Mucosa of stomach (tissue), 1 donor: Measurements from ENCODE around the gene ANO4.
"Not testable (repeated sequence)": the region's sequence is repeated elsewhere in the genome, so short reads cannot be mapped to it uniquely, and the experiment has no call there.

Experiments
- H3K27me3 ChIP-seq: one replicate; pipeline ENCODE4 v1.7.0; 2013; ENCODE audit warnings: mild to moderate bottlenecking, low read length; ENCODE audit not compliant: control insufficient read depth, insufficient read depth
- H3K36me3 ChIP-seq: one replicate; pipeline ENCODE4 v1.7.0; 2013; ENCODE audit warnings: low read length; ENCODE audit not compliant: control insufficient read depth, insufficient read depth
- H3K4me1 ChIP-seq: one replicate; pipeline ENCODE4 v1.7.0; 2013; ENCODE audit warnings: mild to moderate bottlenecking, low read length; ENCODE audit not compliant: control insufficient read depth, insufficient read depth
- H3K4me3 ChIP-seq: one replicate; pipeline ENCODE4 v1.7.0; 2013; ENCODE audit warnings: low read length
- H3K9ac ChIP-seq: one replicate; pipeline ENCODE4 v1.7.0; 2013; ENCODE audit warnings: mild to moderate bottlenecking, low read length, moderate library complexity
- H3K9me3 ChIP-seq: one replicate; pipeline ENCODE4 v1.7.0; 2013; ENCODE audit warnings: mild to moderate bottlenecking, low read length, moderate library complexity; ENCODE audit not compliant: control insufficient read depth
- donor health status: Pancreatic carcinoma.

The ANO4 gene

GRCh38 chr12:101039848-101040531 is 245.4 kb downstream of the ANO4 start:
- no peaks in the 10 kb centered on the region for H3K4me1 ChIP-seq
- no peak overlapping the region for H3K9ac ChIP-seq
- H3K27me3 ChIP-seq: no peaks in the 10 kb centered on the region
- H3K36me3 ChIP-seq: no peaks in the 10 kb centered on the region
- no peaks in the 10 kb centered on the region for H3K9me3 ChIP-seq
- H3K4me3 ChIP-seq: no peak overlapping the region

GRCh38 chr12:101040936-101041335 is 246.4 kb downstream of the ANO4 start:
- H3K9me3 ChIP-seq: no peaks in the 10 kb centered on the region
- H3K27me3 ChIP-seq: no peaks in the 10 kb centered on the region
- no peaks in the 10 kb centered on the region for H3K36me3 ChIP-seq
- H3K9ac ChIP-seq: no peak overlapping the region
- no peak overlapping the region for H3K4me3 ChIP-seq
- H3K4me1 ChIP-seq: no peaks in the 10 kb centered on the region

GRCh38 chr12:101042211-101042610 is 247.6 kb downstream of the ANO4 start:
- Histone ChIP-seq H3K4me3 (no peak overlapping the region), H3K9me3 (no peaks in the 10 kb centered on the region), H3K27me3 (no peaks in the 10 kb centered on the region), H3K4me1 (no peaks in the 10 kb centered on the region), H3K36me3 (no peaks in the 10 kb centered on the region), H3K9ac (no peak overlapping the region)

- H3K9me3 ChIP-seq: no peaks in the 10 kb centered on the region
- H3K9ac ChIP-seq: no peak overlapping the region
- no peaks in the 10 kb centered on the region for H3K27me3 ChIP-seq
- no peak overlapping the region for H3K4me3 ChIP-seq
- no peaks in the 10 kb centered on the region for H3K4me1 ChIP-seq
- no peaks in the 10 kb centered on the region for H3K36me3 ChIP-seq
These were observed 250.0 kb downstream of the ANO4 start for GRCh38 chr12:101044512-101045059.

GRCh38 chr12:101045486-101046464 is 251.2 kb downstream of the ANO4 start:
- H3K27me3 ChIP-seq: no peaks in the 10 kb centered on the region
- no peaks in the 10 kb centered on the region for H3K9me3 ChIP-seq
- H3K4me3 ChIP-seq: no peak overlapping the region
- H3K4me1 ChIP-seq: no peaks in the 10 kb centered on the region
- H3K9ac ChIP-seq: no peak overlapping the region
- no peaks in the 10 kb centered on the region for H3K36me3 ChIP-seq

- Histone ChIP-seq H3K4me3 (no peak overlapping the region), H3K27me3 (no peaks in the 10 kb centered on the region), H3K36me3 (no peaks in the 10 kb centered on the region), H3K4me1 (peaks cover 11% of the 10 kb centered on the region), H3K9ac (no peak overlapping the region), H3K9me3 (no peaks in the 10 kb centered on the region)
These were observed 253.1 kb downstream of the ANO4 start for GRCh38 chr12:101047652-101048051.

- no peak overlapping the region for H3K9ac ChIP-seq
- H3K27me3 ChIP-seq: no peaks in the 10 kb centered on the region
- peaks cover 11% of the 10 kb centered on the region for H3K4me1 ChIP-seq
- H3K36me3 ChIP-seq: no peaks in the 10 kb centered on the region
- no peak overlapping the region for H3K4me3 ChIP-seq
- no peaks in the 10 kb centered on the region for H3K9me3 ChIP-seq
These were observed 256.1 kb downstream of the ANO4 start for GRCh38 chr12:101050631-101051030.

- H3K4me1 ChIP-seq: peaks cover 11% of the 10 kb centered on the region
- no peaks in the 10 kb centered on the region for H3K36me3 ChIP-seq
- no peaks in the 10 kb centered on the region for H3K27me3 ChIP-seq
- no peak overlapping the region for H3K4me3 ChIP-seq
- H3K9me3 ChIP-seq: no peaks in the 10 kb centered on the region
- no peak overlapping the region for H3K9ac ChIP-seq
These were observed 256.6 kb downstream of the ANO4 start for GRCh38 chr12:101051151-101051550.

DNA sequence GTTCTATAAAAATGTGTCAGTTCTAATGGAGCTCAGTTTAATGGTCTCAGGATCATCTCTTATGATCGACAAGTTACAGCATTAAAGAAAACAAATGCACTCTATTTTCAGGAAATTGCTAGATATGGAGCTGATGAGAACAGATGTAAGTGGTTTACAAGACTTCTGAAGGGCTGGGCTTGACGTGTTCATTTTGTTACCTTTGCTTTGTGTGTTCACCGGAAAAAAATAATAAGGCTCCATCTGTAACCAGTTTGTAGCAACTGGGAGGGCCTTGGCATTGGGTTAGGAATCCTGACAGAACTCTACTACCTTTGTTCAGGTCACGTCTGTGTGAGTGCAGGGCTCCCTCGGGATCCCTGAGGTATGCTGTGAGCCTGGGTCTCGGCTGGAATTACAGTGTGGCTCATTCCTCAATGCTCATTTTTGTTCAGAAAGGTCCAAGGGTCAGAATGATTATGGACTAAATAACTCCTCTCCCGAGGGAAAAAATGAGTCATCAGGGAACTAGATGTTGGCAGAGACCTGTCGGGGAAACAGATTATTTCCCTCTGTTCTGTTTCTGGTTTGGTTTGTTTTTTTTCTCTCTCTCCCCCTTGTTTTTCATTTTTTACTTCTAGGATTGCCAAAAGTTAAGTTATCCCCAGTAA is 257.4 kb downstream of the ANO4 start:
- Histone ChIP-seq H3K27me3 (no peaks in the 10 kb centered on the region), H3K36me3 (no peaks in the 10 kb centered on the region), H3K4me1 (peaks cover 11% of the 10 kb centered on the region), H3K9ac (no peak overlapping the region), H3K4me3 (no peak overlapping the region), H3K9me3 (no peaks in the 10 kb centered on the region)

DNA sequence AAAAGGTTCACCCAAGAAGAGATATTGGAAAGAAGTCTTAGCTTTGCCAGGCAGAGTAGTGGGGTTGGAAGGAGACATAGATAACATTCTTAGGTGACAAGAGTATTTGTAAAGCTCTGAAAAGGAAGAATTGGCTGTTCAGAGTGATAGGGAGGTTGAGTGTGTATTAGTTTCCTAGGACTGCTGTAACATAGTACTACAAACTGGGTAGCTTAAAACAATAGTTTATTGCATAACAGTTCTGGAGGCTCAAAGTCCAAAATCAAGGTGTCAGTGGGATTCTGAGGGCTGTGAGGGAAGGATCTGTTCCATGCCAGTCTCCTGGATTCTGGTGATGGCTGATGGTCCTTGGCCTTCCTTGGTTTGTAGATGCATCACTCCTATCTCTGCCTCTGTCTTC is 258.6 kb downstream of the ANO4 start:
- H3K9ac ChIP-seq: no peak overlapping the region
- peaks cover 11% of the 10 kb centered on the region for H3K4me1 ChIP-seq
- H3K4me3 ChIP-seq: no peak overlapping the region
- no peaks in the 10 kb centered on the region for H3K27me3 ChIP-seq
- H3K36me3 ChIP-seq: no peaks in the 10 kb centered on the region
- no peaks in the 10 kb centered on the region for H3K9me3 ChIP-seq

- H3K4me3 ChIP-seq: no peak overlapping the region
- H3K4me1 ChIP-seq: peaks cover 11% of the 10 kb centered on the region
- no peak overlapping the region for H3K9ac ChIP-seq
- no peaks in the 10 kb centered on the region for H3K36me3 ChIP-seq
- no peaks in the 10 kb centered on the region for H3K27me3 ChIP-seq
- H3K9me3 ChIP-seq: no peaks in the 10 kb centered on the region
These were observed 261.4 kb downstream of the ANO4 start for GRCh38 chr12:101055940-101056339.

DNA sequence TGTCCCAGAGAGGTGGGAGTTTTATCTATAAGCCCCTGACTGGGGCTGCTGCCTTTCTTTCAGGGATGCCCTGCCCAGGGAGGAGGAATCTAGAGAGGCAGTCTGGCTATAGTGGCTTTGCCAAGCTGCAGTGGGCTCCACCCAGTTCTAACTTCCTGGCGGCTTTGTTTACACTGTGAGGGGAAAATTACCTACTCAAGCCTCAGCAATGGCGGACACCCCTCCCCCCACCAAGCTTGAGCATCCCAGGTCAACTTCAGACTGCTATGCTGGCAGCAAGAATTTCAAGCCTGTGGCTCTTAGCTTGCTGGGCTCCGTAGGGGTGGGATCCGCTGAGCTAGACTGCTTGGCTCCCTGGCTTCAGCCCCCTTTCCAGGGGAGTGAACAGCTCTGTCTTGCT is 267.9 kb downstream of the ANO4 start:
- not testable (repeated sequence) for H3K9ac ChIP-seq, H3K36me3 ChIP-seq, H3K4me3 ChIP-seq, H3K27me3 ChIP-seq, H3K9me3 ChIP-seq, H3K4me1 ChIP-seq
